UCSD-AML1 (cell line): ENCODE measurements around the gene FGB.

ENCODE experiments used
- DNase-seq: peaks from one replicate; lab custom pipeline; 2025; ENCODE audit not compliant: unreplicated experiment; lab: John Stamatoyannopoulos, UW

FGB gene

DNA sequence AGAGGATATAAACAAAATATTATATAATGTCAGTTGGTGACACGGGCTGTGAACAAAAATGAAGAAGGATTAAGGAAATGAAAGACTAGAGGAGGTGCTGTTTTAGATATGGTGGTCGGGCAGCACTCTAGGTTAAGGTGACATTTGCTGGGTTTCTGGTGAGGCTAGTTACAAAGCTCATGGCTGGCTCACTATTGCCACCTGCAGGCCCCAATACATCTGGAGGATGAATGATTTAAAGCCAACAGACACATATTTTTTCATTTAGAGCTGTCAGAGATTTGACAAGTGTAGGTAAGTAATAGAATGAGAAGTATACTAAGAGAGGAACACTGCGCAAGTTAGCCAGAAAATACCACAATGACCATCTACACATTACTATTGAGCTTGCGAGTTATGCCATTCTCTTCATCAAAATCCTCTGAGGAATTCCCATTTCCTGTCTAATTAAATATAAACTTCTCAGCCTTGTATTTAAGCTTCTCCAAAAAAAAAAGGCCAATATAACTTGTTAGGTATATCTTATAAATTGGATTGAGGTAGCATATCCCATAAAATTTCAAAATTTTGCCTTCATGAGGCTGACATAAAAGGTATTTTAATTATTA lies 56.0 kb downstream of the FGB start:
- DNase-seq, result peak; percentile 22

DNA sequence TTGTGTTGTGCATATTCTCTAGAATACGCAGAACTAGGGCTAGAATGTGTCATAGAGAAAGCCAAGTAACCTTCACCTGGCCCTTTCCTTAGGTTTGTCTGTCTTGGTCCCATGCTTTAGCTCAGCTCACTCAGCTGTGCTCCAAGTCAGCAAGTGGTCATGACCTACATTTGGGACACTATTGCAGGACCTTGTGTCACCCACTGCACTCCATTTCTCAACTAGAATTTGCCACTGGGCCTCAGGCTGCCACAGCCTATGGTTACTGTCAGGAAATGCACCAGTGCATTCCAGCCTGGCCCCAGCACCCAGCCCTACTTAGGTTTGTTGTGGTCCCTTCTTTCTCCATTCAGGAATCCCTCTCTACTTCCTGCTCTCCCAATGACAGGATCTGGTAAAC lies 57.3 kb downstream of the FGB start:
- DNase-seq, result no peak
